ELR (cell line): ENCODE results near the gene C12orf43.

Experiments
- DNase-seq: peaks from one replicate; pipeline ENCODE4 v3.0.0-alpha.2; 2015; ENCODE audit warnings: low read depth

The C12orf43 gene

DNA sequence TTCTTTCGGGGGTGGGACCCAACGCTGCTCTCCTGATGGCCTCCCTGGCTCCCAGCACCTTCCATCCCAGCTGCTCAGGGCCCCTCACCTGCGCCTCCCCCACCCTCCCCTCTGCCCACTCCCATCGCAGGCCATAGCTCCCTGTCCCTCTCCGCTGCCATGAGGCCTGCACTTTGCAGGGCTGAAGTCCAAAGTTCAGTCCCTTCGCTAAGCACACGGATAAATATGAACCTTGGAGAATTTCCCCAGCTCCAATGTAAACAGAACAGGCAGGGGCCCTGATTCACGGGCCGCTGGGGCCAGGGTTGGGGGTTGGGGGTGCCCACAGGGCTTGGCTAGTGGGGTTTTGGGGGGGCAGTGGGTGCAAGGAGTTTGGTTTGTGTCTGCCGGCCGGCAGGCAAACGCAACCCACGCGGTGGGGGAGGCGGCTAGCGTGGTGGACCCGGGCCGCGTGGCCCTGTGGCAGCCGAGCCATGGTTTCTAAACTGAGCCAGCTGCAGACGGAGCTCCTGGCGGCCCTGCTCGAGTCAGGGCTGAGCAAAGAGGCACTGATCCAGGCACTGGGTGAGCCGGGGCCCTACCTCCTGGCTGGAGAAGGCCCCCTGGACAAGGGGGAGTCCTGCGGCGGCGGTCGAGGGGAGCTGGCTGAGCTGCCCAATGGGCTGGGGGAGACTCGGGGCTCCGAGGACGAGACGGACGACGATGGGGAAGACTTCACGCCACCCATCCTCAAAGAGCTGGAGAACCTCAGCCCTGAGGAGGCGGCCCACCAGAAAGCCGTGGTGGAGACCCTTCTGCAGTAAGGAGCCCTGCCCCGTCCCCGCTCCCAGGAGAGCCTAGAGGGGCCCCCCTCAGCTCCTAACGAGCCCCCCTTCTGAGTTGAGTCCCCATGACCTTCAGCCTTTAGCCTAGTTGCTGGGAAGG is 37.7 kb downstream of the C12orf43 start, which contains the start of gene HNF1A:
HNF1A (plus strand) TSS at position 248 of the 924 bp plus-strand sequence; CDS start at position 474, 226 bp downstream.
- no peak for DNase-seq

- DNase-seq, result no peak
Observed at GRCh38 chr12:120977531-120978295, 38.6 kb downstream of the C12orf43 start.

DNA sequence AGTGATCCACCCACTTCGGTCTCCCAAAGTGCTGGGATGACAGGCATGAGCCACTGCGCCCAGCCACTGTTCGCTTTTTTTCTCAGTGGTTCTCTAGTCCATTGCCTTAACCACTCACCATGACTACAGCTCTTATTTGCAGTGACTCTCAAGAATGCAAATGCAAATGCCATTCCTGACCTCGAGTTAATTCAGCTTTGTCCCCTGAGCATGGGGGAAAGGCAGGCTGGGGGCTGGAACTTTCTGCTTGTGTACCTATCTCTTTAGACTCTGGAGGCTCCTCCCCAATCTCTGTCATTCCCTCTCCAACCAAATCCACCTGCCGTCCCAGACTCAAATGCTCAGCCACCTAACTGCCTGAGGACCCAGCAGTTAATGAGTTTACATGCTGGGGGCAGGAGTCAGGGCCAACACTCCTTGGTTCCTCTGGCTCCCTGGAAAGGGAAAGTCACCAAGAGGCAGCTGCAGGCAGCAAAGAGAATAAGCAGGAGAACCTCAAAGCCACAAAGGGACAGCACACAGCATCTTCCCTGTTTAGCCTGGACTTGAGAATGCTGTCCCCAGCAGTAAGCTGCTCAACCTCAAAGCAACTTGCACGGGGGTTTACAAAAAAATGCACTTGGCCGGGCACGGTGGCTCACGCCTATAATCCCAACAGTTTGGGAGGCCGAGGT is 43.3 kb downstream of the C12orf43 start:
- DNase-seq, result no peak

DNA sequence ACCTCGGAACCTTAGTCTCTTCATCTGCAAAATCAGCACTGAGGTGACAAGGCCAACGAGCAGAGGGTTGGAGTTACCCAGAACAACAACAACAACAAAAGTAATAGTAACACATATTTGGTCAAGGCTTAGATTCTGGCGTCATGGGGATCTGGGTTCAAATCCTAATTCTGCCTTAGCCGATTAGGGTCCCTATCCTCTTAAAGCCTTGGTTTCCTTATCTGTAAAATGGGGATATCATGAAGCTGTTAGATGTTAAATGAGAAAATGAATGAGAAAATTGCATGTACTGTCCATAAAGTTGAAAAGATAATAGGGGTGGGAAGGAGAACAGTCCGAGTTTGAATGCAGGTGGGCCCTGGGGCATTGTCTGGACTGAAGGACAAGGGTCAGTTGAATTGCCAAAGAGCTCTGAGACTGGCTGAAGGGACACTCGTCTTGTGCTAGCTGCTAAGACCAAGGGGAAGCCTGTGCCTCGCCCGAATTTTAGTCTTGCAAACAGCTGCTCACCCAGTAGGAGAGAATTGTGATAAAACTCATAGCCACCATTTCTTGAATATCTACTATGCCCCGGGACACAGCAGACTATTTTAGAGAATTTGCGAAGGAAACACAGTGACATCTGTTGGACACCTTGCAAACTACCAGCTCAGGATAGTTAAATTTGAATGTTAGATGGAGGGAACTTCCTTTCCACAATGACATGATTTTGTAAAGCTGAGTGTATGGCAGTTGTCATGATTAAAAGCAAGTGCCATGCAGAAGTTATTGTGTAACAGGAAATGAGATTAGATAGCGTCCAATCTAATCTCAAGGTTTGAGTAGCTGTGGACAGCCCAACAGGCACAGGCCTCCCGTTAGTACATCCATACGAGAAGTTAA is 44.7 kb downstream of the C12orf43 start:
- peak; percentile 72 for DNase-seq

DNA sequence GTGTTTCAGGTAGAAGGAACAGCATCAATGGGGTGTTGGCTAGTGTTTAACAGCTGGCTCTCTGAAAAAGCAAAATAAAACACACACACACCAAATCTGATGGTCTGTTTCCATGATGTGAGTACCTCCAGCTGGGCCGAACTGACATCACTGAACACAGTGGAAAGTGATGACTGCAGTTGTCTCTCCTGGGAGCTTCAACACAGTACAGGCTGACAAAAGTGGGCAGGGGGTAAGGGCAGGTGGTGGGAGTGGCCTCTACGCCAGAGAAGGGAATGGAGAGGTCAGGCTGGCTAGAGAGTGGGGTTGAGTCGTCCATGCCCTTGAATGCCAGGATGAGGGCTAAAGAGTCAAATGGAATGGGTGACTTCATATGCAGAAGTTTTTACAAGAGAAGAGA is 46.0 kb downstream of the C12orf43 start:
- no peak for DNase-seq

- DNase-seq, result no peak
Observed at GRCh38 chr12:120965534-120966091, 50.7 kb downstream of the C12orf43 start.

DNA sequence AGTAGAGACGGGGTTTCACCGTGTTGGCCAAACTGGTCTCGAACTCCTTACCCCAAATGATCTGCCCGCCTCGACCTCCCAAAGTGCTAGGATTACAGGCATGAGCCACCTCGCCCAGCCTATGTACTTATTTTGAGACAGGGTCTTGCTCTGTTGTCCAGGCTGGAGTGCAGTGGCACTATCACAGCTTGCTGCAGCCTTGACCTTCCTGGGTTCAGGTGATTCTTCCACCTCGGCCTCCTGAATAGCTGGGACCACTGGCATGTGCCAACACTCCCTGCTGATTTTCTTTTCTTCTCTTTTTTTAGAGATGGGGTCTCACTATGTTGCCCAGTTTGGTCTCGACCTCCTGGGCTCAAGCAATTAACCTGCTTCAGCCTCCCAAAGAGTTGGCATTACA is 52.0 kb downstream of the C12orf43 start:
- no peak for DNase-seq

- DNase-seq, result peak; percentile 61
Observed at GRCh38 chr12:120962532-120963020, 53.7 kb downstream of the C12orf43 start.

GRCh38 chr12:120961604-120962531 is 54.4 kb downstream of the C12orf43 start:
- no peak for DNase-seq

DNA sequence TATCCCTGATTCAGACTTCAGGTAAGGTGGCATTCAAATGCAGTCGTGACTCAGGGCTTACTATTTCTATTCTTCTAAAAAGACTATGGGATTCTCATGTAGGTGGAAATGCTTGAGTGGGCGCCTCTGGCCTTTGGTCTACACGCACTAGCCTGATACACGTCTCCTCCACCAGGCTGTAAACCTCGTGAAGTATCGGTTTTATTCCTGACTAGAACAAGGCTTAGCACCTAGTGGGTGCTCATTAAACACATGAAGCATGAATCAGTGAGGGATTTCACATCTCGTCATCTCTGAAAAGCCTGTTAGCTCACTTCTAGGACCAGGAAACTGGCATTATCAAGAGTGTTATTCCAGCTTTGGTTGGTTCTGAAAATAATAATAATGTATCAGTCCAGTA is 55.6 kb downstream of the C12orf43 start:
- no peak for DNase-seq

GRCh38 chr12:120959111-120959878 is 57.0 kb downstream of the C12orf43 start:
- DNase-seq, result no peak

DNA sequence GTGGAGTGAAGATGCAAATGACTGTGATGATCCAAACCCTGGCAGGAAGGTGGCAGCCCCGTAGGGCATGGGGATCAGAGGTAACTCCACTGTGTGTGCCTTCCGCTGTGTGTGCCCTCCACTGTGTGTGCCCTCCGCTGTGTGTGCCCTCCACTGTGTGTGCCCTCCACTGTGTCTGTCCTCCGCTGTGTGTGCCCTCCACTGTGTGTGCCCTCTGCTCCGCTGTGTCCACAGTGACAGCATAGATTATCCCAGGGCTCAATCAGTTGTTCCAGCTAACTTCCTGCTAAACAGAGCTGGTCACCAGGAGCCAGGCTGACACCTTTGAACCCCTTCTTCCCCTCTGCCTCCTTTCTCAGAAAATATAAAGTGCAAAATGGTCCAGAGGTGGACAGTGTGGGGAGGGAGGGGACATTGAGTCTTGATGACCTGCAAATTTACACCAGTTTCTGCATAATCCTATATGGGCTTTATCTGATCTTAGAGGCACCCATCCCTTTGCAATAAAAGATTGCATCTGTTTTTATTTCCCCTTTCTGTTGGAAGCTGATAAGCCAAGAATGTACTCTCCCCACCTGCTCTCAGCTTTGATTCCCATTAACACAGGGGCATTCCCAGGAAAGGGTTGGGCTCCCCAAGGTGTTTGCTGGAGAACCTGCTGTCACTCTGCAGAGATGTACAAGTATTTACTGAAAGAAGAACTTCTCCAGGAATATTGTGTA is 59.5 kb downstream of the C12orf43 start:
- no peak for DNase-seq

GRCh38 chr12:120955232-120955631 is 61.1 kb downstream of the C12orf43 start:
- DNase-seq, result no peak

- DNase-seq, result no peak
Observed at GRCh38 chr12:120950807-120951206, 65.5 kb downstream of the C12orf43 start.
